ENCODE results near the gene LRRC19. TPM values are rescaled to one million over a fixed set of nuclear protein-coding genes. Genes with fewer than 3 reads are reported as not detected.

LRRC19 gene, protein sequence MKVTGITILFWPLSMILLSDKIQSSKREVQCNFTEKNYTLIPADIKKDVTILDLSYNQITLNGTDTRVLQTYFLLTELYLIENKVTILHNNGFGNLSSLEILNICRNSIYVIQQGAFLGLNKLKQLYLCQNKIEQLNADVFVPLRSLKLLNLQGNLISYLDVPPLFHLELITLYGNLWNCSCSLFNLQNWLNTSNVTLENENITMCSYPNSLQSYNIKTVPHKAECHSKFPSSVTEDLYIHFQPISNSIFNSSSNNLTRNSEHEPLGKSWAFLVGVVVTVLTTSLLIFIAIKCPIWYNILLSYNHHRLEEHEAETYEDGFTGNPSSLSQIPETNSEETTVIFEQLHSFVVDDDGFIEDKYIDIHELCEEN
- not detected in 3 replicates for total RNA-seq (2021)
- Bru-seq, nascent RNA, result not detected
- long read RNA-seq, experiment 1, result 0 reads
- long read RNA-seq, experiment 2, result 0 reads
- long read RNA-seq, experiment 3, result 0 reads

DNA sequence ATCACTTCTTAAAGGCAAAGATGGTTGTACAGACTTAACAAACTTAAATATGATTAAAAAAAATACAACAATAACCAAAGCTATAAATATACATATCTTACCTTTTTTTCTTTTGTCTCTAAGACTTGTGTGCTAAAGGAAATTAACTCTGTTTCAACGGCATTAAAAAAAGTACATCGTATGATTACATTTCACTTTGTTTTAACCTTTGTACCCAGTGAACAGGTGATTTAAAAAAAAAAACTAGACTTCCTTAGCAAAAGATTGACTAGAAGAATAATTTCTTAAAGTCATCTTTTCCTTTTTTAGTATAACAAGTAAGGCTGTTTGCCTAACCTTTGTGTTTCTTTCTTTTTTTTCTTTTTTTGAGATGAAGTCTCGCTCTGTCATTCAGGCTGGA, at the start of gene LRRC19:
LRRC19 (minus strand) TSS at position 182 of the 400 bp plus-strand sequence. CDS start 5,978 bp downstream, outside the sequence.
- peak within 1 kb of the TSS; percentile 89 for H3K27ac Mint-ChIP-seq
- no peak for TF ChIP-seq ZNF423 (CRISPR knock-in tag; IDR thresholded peaks at IDR 0.05)
- no peak for TF ChIP-seq EMX1 (CRISPR knock-in tag; IDR thresholded peaks at IDR 0.05)
- TF ChIP-seq, protein P1, sequence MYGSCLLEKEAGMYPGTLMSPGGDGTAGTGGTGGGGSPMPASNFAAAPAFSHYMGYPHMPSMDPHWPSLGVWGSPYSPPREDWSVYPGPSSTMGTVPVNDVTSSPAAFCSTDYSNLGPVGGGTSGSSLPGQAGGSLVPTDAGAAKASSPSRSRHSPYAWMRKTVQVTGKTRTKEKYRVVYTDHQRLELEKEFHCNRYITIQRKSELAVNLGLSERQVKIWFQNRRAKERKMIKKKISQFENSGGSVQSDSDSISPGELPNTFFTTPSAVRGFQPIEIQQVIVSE (CRISPR knock-in tag; IDR thresholded peaks at IDR 0.05; ENCODE audit: borderline replicate concordance), result no peak
- no peak for TF ChIP-seq FOXP1 (CRISPR knock-in tag; IDR thresholded peaks at IDR 0.05; ENCODE audit: borderline replicate concordance)
- no peak for TF ChIP-seq ZNF263 (CRISPR knock-in tag; IDR thresholded peaks at IDR 0.05; ENCODE audit: low read depth)
- TF ChIP-seq SP1 (CRISPR knock-in tag; conservative IDR thresholded peaks at IDR 0.05), result no peak
- TF ChIP-seq ZNF232 (CRISPR knock-in tag; IDR thresholded peaks at IDR 0.05), result no peak
- TF ChIP-seq, protein P2, sequence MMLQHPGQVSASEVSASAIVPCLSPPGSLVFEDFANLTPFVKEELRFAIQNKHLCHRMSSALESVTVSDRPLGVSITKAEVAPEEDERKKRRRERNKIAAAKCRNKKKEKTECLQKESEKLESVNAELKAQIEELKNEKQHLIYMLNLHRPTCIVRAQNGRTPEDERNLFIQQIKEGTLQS (CRISPR knock-in tag; conservative IDR thresholded peaks at IDR 0.05), result no peak
- no peak for TF ChIP-seq TCF7 (CRISPR knock-in tag; IDR thresholded peaks at IDR 0.05; ENCODE audit: low read depth)
- no peak for TF ChIP-seq ETV6 (CRISPR knock-in tag; IDR thresholded peaks at IDR 0.05)
- no peak for TF ChIP-seq NR2C2 (CRISPR knock-in tag; IDR thresholded peaks at IDR 0.05)
- TF ChIP-seq, protein P3, sequence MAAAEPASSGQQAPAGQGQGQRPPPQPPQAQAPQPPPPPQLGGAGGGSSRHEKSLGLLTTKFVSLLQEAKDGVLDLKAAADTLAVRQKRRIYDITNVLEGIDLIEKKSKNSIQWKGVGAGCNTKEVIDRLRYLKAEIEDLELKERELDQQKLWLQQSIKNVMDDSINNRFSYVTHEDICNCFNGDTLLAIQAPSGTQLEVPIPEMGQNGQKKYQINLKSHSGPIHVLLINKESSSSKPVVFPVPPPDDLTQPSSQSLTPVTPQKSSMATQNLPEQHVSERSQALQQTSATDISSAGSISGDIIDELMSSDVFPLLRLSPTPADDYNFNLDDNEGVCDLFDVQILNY (CRISPR knock-in tag; IDR thresholded peaks at IDR 0.05), result no peak
- TF ChIP-seq SMAD3 (CRISPR knock-in tag; IDR thresholded peaks at IDR 0.05; ENCODE audit: borderline replicate concordance), result no peak
- POLR2A ChIA-PET, result no interaction called here

DNA sequence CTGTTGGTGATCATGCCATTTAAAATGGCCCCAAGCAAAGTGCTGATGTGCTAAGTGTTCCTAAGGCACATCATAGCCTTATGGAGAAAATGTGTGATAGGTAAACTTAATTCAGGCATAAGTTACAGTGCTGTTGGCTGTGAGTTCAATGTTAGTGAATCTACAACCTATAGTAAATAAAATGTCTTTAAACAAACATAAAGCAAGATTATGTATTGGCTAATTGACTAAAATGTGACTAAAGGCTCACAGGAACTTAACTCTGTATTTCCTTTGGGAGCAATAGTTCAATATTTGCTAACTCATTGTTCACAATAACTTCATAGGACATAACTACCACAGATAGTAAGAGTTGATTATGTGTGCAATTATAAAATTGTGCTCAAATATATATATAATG, 49.4 kb upstream of the LRRC19 start:
- ChIA-PET POLR2A (no interaction called here), CTCF (no interaction called here)
- Mint-ChIP-seq H3K4me1 (no peaks in the 10 kb centered on the region), H3K27me3 (ENCODE audit: low read depth) (no peaks in the 10 kb centered on the region), H3K4me3 (no peak overlapping the region), H3K36me3 (no peaks in the 10 kb centered on the region), H3K9me3 (no peaks in the 10 kb centered on the region), H3K27ac (no peak overlapping the region)
- ATAC-seq, result no peak
- no peak for DNase-seq (ENCODE audit: low spot score)
- no peak for TF ChIP-seq TP53 (CRISPR knock-in tag; IDR thresholded peaks at IDR 0.05)
- TF ChIP-seq ELF4 (CRISPR knock-in tag; IDR thresholded peaks at IDR 0.05; ENCODE audit: low read depth), result no peak
- TF ChIP-seq, protein P4, sequence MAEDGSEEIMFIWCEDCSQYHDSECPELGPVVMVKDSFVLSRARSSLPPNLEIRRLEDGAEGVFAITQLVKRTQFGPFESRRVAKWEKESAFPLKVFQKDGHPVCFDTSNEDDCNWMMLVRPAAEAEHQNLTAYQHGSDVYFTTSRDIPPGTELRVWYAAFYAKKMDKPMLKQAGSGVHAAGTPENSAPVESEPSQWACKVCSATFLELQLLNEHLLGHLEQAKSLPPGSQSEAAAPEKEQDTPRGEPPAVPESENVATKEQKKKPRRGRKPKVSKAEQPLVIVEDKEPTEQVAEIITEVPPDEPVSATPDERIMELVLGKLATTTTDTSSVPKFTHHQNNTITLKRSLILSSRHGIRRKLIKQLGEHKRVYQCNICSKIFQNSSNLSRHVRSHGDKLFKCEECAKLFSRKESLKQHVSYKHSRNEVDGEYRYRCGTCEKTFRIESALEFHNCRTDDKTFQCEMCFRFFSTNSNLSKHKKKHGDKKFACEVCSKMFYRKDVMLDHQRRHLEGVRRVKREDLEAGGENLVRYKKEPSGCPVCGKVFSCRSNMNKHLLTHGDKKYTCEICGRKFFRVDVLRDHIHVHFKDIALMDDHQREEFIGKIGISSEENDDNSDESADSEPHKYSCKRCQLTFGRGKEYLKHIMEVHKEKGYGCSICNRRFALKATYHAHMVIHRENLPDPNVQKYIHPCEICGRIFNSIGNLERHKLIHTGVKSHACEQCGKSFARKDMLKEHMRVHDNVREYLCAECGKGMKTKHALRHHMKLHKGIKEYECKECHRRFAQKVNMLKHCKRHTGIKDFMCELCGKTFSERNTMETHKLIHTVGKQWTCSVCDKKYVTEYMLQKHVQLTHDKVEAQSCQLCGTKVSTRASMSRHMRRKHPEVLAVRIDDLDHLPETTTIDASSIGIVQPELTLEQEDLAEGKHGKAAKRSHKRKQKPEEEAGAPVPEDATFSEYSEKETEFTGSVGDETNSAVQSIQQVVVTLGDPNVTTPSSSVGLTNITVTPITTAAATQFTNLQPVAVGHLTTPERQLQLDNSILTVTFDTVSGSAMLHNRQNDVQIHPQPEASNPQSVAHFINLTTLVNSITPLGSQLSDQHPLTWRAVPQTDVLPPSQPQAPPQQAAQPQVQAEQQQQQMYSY (CRISPR knock-in tag; IDR thresholded peaks at IDR 0.05), result no peak
- no peak for TF ChIP-seq NR1H2 (CRISPR knock-in tag; IDR thresholded peaks at IDR 0.05)
- TF ChIP-seq MYBL2 (CRISPR knock-in tag; IDR thresholded peaks at IDR 0.05), result no peak
- no peak for TF ChIP-seq TEAD1 (CRISPR knock-in tag; IDR thresholded peaks at IDR 0.05)
- TF ChIP-seq, protein P5, sequence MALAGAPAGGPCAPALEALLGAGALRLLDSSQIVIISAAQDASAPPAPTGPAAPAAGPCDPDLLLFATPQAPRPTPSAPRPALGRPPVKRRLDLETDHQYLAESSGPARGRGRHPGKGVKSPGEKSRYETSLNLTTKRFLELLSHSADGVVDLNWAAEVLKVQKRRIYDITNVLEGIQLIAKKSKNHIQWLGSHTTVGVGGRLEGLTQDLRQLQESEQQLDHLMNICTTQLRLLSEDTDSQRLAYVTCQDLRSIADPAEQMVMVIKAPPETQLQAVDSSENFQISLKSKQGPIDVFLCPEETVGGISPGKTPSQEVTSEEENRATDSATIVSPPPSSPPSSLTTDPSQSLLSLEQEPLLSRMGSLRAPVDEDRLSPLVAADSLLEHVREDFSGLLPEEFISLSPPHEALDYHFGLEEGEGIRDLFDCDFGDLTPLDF (CRISPR knock-in tag; IDR thresholded peaks at IDR 0.05), result no peak
- TF ChIP-seq, protein P6, sequence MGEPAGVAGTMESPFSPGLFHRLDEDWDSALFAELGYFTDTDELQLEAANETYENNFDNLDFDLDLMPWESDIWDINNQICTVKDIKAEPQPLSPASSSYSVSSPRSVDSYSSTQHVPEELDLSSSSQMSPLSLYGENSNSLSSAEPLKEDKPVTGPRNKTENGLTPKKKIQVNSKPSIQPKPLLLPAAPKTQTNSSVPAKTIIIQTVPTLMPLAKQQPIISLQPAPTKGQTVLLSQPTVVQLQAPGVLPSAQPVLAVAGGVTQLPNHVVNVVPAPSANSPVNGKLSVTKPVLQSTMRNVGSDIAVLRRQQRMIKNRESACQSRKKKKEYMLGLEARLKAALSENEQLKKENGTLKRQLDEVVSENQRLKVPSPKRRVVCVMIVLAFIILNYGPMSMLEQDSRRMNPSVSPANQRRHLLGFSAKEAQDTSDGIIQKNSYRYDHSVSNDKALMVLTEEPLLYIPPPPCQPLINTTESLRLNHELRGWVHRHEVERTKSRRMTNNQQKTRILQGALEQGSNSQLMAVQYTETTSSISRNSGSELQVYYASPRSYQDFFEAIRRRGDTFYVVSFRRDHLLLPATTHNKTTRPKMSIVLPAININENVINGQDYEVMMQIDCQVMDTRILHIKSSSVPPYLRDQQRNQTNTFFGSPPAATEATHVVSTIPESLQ (CRISPR knock-in tag; IDR thresholded peaks at IDR 0.05), result no peak
- no peak for TF ChIP-seq ZNF232 (CRISPR knock-in tag; IDR thresholded peaks at IDR 0.05)
- TF ChIP-seq RELA (CRISPR knock-in tag; IDR thresholded peaks at IDR 0.05; ENCODE audit: borderline replicate concordance), result no peak
- TF ChIP-seq, protein P7, sequence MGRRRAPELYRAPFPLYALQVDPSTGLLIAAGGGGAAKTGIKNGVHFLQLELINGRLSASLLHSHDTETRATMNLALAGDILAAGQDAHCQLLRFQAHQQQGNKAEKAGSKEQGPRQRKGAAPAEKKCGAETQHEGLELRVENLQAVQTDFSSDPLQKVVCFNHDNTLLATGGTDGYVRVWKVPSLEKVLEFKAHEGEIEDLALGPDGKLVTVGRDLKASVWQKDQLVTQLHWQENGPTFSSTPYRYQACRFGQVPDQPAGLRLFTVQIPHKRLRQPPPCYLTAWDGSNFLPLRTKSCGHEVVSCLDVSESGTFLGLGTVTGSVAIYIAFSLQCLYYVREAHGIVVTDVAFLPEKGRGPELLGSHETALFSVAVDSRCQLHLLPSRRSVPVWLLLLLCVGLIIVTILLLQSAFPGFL (CRISPR knock-in tag; IDR thresholded peaks at IDR 0.05; ENCODE audit: borderline replicate concordance), result no peak
- TF ChIP-seq, protein P8, sequence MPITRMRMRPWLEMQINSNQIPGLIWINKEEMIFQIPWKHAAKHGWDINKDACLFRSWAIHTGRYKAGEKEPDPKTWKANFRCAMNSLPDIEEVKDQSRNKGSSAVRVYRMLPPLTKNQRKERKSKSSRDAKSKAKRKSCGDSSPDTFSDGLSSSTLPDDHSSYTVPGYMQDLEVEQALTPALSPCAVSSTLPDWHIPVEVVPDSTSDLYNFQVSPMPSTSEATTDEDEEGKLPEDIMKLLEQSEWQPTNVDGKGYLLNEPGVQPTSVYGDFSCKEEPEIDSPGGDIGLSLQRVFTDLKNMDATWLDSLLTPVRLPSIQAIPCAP (CRISPR knock-in tag; IDR thresholded peaks at IDR 0.05), result no peak

More for the DNA sequence above, at the start of gene LRRC19:
- no peak within 1 kb of the TSS for H3K4me3 Mint-ChIP-seq
- H3K27me3 Mint-ChIP-seq (ENCODE audit: low read depth), result no peaks in the 10 kb centered on the region
- peaks cover 6% of the 10 kb centered on the region for H3K4me1 Mint-ChIP-seq
- ATAC-seq, result no peak
- CTCF ChIA-PET, result interaction anchor here (0.6 kb wide), 1 partner anchor 15 kb away, joined by 5 read pairs; no protein-coding TSS in a partner anchor
- peaks cover 8% of the 10 kb centered on the region; the same call in 1 of the 2 replicates for H3K9me3 Mint-ChIP-seq
- no peaks in the 10 kb centered on the region for H3K36me3 Mint-ChIP-seq
- DNase-seq (ENCODE audit: low spot score), result no peak
